ENCODE measurements around the gene LRRC9.
"Not testable (repeated sequence)": the region's sequence is repeated elsewhere in the genome, so short reads cannot be mapped to it uniquely, and the experiment has no call there.

Gene LRRC9

DNA sequence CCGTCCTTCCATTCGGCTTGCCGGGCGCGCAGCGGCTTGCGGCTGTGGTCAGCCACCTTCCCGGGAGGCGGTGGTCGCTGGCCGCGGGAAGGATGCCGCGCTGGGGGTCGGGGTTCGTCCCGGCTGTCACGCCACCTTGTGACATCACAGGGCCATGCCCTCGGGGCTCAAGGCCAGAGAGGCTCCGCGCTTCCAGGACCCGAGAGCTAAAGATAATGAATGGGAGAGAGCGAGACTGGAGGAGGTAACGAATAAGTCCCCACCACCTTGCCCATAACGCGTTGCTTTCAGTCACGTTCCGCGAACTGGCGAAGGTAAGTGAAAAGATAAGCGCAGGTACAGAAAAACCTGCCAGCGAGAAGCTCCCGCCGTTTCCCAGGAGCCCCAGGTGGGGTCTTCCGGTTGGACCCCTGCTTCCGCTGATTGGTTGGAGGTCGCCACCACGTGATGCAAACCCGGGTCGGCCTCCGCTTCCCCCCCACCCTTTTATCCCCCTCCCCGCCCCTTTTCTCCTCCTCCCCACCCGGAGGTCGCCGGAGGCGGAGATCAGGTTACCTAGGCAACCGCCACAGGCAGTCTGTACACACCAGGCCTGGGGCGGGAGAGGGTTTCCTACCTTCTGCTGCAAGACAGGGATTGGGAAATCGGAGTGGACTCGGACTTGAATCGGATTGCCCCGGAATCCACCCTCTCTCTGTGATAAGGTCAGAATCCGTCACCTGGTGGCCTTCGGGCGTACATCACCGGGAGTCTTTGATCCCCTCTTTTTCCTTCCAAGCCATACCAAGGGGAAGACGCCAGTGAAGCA is at the start of gene LRRC9:
TSS of gene LRRC9 (plus strand) at position 575 of the 808 bp plus-strand sequence.
- DNase-seq (ENCODE audit: low read depth in 1 of 2, low spot score in 1 of 2), result no peak

DNA sequence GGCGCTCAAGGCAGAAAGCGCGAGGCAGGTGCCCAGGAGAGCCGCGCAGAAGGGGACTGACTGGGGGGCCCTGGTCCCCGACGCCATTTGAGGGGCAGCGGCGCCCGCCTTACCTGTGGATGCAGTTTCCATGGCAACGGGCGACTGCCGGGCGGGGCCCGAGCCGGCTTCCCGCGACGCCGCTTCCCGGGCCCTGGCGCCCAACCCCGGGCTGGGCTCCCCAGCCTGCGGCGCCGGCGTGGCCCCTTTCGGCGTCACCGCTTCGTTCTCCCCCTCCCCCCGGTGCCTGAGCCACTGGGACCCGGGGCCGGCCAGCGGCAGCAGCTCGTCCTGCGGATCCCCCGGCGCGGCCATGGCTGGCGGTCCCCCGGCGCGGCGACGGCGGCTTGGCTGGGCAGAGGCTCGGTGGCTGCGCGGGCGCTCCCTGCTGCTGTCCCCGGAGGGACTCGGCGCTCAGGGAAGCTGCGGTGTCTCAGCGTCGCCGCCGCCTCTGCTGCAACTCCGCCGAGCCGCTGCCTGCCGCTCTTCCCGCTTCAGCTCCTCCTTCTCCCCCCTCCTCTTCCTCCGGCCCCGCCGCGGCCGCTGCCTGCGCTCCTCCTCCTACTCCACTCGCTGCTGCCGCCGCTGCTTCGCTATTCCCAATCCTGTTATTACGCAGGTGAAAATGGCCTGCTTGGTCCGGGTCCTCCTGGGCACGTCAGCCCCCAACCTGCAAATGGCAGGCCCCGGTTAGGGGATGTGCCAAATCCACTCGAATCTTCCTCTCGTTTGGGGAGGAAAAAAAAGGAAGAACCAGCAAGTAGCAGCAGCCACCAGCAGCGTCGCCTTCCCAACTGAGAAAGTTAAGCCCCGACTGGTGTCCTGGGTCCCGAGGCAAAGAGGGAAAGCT is 49.4 kb upstream of the LRRC9 start, which contains the start of gene RTN1:
TSS of gene RTN1 (minus strand) at position 500 of the 889 bp plus-strand sequence. CDS start at position 354, 146 bp downstream.
- DNase-seq (ENCODE audit: low read depth in 1 of 2, low spot score in 1 of 2), result no peak

DNA sequence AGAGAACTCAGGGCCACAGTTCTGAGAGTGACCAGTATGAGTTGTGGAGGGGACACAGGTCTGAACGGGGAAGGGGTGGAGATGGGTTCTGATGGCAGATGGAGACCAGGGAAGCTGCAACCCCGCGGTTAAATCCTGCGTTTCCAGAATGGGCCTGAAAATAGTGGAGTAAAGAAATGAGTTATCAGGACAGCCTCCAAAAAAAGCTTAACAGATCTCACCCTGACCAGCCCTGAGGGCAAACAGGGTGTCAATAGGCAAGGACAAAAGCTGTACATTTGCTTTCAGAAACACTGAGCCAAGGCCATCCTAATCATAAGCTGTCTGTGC is 48.8 kb upstream of the LRRC9 start:
- DNase-seq (ENCODE audit: low read depth in 1 of 2, low spot score in 1 of 2), result no peak

DNA sequence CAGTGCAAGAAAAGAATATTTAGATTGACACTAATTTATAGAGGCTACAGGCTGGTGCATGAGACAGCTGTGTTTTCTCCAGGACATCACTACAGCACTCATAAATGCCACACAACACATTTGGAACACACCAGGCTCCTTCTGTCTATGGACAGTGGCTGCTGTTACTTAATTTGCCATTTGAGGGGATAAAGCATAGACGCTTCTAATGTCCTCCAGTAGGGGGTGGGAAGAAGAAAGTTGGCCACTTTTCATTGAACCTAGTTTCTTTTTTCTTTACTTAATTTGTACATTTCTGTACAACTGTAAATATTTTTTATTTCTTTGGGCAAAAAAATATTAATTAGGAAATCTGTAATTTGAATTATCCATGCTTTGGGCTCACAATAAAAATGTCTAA is 37.0 kb upstream of the LRRC9 start:
- no peak for DNase-seq (ENCODE audit: low read depth in 1 of 2, low spot score in 1 of 2)

DNA sequence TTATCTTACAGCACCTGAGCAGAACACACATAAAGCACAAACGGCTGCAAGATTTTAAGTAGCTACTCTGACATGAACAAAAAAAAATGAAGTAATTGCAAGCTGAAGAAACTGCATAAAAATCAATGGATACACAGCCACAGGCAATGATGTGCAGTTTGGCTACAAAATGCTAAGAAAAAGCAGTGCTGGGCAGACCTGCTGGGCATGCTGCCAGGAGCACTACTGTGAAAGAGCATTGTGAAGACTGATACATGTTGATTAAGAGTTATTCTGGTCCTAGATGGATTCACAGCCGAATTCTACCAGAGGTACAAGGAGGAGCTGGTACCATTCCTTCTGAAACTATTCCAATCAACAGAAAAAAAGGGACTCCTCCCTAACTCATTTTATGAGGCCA is 29.3 kb upstream of the LRRC9 start:
- DNase-seq (ENCODE audit: low read depth in 1 of 2, low spot score in 1 of 2), result no peak

DNA sequence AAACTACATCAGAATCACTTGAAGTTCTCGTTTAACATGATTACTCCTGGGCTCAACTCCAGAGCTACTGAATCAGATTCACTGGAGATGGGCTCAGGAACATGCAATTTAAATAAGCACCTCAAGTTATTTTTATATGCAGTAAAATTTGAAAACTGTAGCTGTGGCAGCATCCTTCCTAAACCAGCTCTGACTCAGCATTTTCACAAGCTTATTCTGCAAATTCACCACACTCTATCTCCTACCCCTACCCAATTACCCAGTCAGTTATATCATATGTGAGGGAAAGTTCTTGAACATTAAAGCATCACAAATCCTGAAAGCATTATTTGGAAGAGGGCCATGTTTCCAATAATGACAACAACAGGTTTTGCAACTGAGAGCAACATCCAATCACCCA is 24.2 kb upstream of the LRRC9 start:
- no peak for DNase-seq (ENCODE audit: low read depth in 1 of 2, low spot score in 1 of 2)

DNA sequence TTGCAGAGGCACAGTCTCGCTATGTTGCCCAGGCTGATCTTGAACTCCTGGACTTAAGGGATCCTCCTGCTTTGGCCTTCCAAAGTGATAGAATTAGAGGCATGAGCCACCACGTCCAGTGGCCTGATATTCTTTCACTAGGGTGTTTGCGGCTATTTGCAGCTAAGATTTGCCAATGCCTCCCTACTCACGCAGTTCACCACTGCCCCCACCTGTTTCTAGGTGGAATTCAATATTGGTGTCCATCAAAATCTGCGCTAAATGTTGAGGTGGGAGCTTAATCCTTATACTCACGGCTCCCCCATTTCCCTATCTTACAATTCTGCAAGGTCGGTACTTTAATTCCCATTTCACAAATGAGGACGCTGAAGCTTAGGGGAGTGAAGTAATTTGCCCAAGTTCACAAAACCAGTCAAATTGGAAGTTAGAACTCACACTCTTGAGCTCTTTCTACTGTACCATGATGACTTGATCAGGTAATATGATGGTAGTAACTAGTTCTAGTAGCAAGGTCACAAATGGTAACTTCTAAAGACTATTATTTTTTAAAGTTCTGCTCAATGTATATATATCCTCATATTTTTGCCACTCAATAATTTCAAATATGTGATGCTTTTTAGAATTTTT is 22.1 kb upstream of the LRRC9 start:
- no peak for DNase-seq (ENCODE audit: low read depth in 1 of 2, low spot score in 1 of 2)

DNA sequence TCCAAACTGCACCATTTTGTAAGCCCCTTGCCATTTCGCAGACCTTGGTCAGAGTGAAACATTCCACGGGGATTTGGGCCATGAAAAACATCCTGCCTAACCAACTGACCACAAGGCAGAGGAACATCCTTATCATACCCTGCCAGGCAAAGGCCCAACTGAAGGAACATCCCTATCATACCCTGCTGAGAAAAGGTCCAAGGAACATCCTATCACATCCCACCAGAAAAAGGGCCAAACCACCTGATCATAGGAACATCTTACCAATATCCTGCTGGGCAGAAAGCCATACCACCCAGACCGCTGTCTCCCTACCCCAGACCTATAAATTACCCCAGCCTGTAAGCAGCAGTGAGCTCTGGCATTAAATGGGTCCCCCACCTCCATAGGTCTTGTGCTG is 19.4 kb upstream of the LRRC9 start:
- DNase-seq (ENCODE audit: low read depth in 1 of 2, low spot score in 1 of 2), result no peak

DNA sequence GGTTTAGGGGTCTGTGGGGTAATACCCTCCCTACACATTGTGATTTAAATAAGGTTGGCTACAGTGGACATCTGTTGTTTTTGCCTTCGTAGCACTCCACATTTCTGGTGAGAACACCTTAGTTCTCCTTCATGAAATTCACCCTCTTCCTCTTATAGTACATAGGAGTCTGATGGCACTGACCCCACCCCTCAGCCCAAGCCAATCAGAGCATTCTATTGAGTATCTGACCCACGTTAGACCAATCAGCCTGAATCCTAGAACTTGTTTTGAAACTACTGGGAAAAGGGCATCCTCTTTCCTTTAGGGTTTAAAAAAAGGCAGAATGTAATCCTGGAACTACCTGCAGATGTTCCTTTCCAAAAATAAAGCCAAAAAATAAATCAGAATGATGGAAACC is 15.8 kb upstream of the LRRC9 start:
- DNase-seq (ENCODE audit: low read depth in 1 of 2, low spot score in 1 of 2), result no peak

DNA sequence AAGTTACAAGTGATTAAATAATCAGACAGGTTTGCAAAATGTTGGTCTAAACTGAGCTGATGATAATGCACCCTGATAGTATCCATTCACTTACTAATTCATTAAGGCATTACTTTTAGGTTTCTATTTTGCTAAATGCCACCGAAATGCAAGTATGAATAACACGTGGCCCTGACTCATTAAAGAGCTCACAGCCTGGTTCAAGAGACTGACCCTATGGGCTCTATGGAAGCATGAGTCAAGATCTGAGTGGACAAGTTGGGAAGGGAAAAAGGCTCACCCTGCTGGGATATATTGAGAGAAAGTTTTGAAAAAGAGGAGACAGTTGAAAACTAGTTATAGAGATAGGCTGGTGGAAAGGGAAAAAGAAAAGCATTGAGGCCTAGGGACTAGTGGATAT is 14.8 kb upstream of the LRRC9 start:
- no peak for DNase-seq (ENCODE audit: low read depth in 1 of 2, low spot score in 1 of 2)

DNA sequence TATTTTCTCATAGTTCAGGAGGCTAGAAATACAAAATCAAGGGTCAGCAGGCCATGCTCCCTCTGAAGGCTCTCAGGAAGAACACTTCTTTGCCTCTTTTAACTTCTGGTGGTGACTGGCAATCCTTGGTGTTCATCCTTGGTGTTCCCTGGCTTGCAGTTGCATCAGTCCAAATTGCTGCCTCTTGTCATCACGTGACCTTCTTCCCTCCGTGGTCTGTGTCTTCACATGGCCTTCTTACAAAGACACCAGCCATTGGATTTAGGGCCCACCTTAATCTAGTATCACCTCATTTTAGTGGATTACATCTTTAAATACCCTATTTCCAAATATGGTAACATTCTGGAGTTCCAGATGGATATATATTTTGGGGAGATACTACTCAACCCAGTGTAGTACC is 7.5 kb upstream of the LRRC9 start:
- DNase-seq (ENCODE audit: low read depth in 1 of 2, low spot score in 1 of 2), result no peak

DNA sequence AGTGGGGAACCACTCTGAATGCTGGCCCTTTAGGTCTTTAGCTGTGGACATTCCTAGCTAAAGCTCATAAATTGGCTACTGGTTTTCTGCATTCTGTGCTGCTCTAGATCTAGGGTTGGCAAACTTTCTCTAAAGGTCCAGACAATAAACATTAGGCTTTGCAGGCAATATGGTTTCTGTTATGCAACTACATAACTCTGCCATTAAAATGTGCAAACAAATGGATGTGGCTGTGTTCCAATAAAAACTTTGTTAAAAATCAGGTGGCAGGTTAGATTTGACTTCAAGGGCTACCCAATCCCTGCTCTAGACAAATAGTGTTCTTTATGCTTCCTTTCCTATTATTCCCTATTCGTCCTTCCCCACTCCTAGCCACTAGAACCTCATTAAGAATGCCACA is 6.8 kb upstream of the LRRC9 start:
- no peak for DNase-seq (ENCODE audit: low read depth in 1 of 2, low spot score in 1 of 2)

DNA sequence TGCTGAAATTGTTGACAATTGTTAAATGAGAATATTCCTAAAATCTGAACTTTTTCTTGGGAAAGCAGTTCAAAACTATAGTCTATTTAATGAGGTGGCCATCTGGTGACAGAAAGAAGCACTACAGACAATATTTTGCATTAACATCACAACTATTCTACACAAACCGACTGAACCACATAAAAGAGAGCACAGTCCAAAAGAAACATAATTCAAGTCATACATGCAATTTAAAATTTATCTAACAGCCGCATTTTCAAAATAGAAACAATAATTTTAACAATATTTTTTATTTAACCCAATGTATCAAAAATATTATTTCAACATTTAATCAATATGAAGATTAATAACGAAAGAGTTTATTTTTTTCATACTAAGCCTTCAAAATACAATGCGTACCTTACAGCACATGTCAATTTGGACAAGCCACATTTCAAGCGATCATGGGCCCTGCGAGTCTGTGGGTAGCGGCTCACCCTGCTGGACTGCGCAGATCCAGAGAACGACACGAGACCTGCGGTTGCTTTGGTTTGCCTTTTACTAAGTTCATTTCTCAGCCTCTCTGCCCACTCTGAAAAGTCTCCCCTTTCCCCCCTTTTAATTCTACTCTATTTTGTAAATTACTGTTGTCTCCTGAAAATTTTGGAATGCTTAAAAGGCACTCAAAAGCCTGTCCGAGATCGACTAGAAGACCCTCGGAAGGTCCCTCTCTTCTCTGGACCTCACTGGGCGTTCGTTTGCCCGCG is 947 bp upstream of the LRRC9 start:
- no peak for DNase-seq (ENCODE audit: low read depth in 1 of 2, low spot score in 1 of 2)

DNA sequence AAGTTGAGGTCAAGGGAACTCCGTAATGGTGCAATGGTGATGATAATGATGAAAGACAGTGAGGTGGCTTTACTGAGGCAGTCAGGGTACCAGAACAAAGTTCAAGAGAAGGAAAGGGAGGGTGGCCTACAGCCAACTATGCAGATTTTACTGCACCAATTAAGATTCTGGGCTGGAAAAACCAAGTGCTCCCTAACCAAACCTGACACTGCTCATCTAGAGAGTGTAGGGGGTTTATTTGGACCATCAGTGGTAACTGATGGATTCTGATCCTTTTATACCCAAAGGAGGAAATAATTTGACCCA is 387 bp downstream of the LRRC9 start:
- DNase-seq (ENCODE audit: low read depth in 1 of 2, low spot score in 1 of 2), result no peak

DNA sequence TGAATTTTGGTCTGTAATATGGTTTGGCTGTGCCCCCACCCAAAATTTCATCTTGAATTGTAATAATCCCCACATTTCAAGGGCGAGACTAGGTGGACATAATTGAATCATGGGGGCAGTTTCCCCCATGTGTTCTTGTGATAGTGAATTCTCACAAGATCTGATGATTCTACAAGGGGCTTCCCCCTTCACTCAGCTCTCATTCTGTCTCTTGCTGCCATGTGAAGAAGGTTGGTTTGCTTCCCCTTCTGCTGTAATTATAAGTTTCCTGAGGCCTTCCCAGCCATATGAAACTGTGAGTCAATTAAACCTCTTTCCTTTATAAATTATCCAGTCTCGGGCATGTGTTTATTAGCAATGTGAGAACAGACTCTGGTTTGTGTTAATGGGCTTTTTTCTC is 5.9 kb downstream of the LRRC9 start:
- DNase-seq (ENCODE audit: low read depth in 1 of 2, low spot score in 1 of 2), result no peak

DNA sequence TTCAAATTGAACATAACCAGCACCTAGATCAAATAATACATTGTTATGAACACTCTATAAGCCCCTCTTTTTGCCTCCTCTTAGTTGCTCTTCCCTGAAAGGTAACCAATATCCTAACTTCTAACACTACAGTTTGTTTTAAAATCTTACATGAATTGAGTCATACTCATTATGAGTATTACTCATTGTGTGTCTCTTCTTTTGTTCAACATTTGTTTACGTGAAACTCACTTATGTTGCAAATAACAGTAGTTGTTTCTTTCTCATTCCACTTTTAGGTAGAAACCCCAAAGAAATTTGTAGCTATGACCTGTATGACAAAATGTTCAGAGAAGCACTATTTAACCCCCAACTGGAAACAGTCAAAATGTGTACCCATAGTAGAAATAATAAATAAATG is 6.6 kb downstream of the LRRC9 start:
- DNase-seq (ENCODE audit: low read depth in 1 of 2, low spot score in 1 of 2), result no peak

DNA sequence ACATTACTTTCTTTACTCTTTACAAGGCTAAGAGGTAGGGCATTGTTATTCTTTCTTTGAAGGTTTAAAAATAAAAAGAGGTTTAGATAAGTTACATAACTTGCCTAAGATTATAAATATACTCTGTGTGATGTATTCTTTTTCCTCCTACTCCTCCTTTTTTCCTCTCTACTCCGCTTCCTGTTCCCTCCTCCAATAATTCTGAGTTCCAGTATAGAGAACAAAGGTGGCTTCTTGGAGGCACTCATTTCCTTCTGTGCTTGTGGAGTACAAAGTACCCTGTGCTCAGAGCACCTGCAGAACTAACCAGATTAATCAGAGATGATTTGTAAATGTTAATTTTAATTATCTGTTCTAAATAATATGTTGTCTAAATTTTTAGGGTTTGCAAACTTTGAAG is 11.3 kb downstream of the LRRC9 start:
- no peak for DNase-seq (ENCODE audit: low read depth in 1 of 2, low spot score in 1 of 2)

DNA sequence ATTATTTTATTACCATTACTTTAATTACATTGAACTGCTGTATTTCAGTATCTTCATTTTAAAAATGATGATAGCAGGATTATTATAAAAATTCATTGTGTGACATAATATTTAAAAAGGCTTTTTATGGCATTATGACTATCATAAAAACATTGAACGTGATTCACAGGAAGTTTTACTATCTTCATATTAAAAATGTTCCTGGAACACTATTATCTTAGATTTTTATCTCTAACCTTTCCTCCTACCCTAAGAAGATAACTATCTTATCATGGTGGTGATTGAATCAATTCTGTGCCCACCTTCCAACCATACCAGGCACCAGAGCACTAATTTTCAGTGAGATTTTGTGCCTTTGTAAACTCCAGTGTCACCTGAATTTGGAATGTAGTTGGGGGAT is 16.2 kb downstream of the LRRC9 start:
- DNase-seq (ENCODE audit: low read depth in 1 of 2, low spot score in 1 of 2), result no peak

DNA sequence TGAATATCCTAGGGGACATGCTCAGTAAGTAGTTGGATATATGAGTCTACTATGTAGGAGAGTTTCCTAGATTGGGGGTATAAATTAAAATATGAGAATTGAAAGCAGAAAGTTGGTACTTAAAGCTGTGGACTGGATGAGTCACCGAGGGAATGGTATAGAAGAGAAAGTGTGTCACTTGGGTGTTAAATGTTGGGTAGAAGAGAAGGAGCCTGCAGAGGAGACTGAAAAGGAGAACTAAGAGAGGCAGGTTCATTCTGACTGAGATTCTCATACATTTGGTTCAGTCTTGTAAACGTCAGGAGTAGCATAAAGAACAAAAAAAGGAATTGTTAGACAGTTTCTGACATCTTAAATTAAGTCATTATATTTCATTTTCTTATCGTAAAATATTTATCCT is 19.9 kb downstream of the LRRC9 start:
- no peak for DNase-seq (ENCODE audit: low read depth in 1 of 2, low spot score in 1 of 2)

DNA sequence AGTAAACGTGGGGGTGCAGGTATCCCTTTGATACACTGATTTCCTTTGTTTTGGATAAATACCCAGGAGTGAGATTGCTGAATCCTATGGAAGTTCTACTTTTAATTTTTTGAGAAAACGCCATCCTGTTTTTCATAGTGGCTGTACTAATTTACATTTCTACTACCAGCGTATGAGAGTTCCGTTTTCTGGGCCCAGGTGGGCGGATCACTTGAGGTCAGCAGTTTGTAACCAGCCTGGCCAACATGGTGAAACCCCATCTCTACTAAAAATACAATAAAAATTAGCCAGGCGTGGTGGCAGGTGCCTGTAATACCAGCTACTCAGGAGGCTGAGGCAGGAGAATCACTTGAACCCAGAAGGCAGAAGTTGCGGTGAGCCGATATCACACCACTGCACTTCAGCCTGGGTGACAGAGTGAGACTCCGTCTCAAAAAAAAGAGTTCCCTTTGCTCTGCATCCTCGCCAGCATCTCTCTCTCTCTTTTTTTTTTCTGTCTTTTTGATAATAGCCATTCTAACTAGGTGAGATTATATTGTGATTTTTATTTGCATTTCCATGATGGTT is 22.4 kb downstream of the LRRC9 start:
- not testable (repeated sequence) for DNase-seq (ENCODE audit: low read depth in 1 of 2, low spot score in 1 of 2)

DNA sequence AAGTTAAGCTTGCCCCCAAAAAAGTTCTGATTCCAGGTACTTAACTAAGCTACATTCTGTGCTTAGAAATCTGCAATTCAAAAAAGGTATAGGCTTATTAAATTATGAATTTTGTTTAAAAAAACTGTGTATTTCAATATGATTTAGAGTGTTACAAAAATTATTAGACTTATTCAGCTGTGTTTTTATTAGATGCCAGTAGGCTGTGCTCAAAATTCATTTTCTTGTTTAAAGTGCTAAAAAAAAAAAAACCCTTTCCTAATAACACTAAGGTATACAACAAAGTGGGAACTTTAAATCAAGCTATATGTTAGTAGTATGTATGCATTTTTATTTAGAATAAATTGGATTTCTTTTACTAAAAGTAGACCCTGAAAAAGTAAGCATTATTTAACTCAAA is 25.0 kb downstream of the LRRC9 start:
- no peak for DNase-seq (ENCODE audit: low read depth in 1 of 2, low spot score in 1 of 2)

All from activated CD4-positive, alpha-beta T cell treated with anti-CD3 and anti-CD28 coated beads, Interleukin-2, amount 50 U/mL, for 24 hours (primary cell).